HEK293 (cell line): ENCODE results near the gene EFCAB9.
A peak's percentile ranks its signal among the peaks of the same experiment; 100 is the strongest.

Source experiments
- BCL6B ChIP-seq: fragments of 450-650 bp; formaldehyde crosslinking; IDR thresholded peaks from 2 replicates; pipeline ENCODE4 v1.5.1; 2017; ENCODE audit warnings: missing biosample characterization, missing genetic modification characterization
- EGR2 ChIP-seq: fragments of 450-650 bp; formaldehyde crosslinking; IDR thresholded peaks from 2 replicates; pipeline ENCODE4 v1.5.1; 2016; ENCODE audit warnings: low read depth, missing biosample characterization, missing genetic modification characterization
- GLI4 ChIP-seq: fragments of 450-650 bp; formaldehyde crosslinking; IDR thresholded peaks from 2 replicates; pipeline ENCODE4 v1.5.1; 2016; ENCODE audit warnings: missing biosample characterization, missing genetic modification characterization
- GLIS1 ChIP-seq: fragments of 450-650 bp; formaldehyde crosslinking; IDR thresholded peaks from 2 replicates; pipeline ENCODE4 v1.5.1; 2016; ENCODE audit warnings: missing biosample characterization, missing genetic modification characterization
- KLF1 ChIP-seq: fragments of 450-650 bp; formaldehyde crosslinking; IDR thresholded peaks from 2 replicates; pipeline ENCODE4 v1.5.1; 2016; ENCODE audit warnings: missing biosample characterization, missing genetic modification characterization
- KLF9 ChIP-seq: fragments of 450-650 bp; formaldehyde crosslinking; IDR thresholded peaks from 2 replicates; pipeline ENCODE4 v1.5.1; 2016; ENCODE audit warnings: missing biosample characterization, missing genetic modification characterization, low read depth
- MYNN ChIP-seq: fragments of 450-650 bp; formaldehyde crosslinking; IDR thresholded peaks from 2 replicates; pipeline ENCODE4 v1.5.1; 2016; ENCODE audit warnings: missing biosample characterization, missing genetic modification characterization, borderline replicate concordance
- RBAK ChIP-seq: fragments of 450-650 bp; formaldehyde crosslinking; IDR thresholded peaks from 2 replicates; pipeline ENCODE4 v1.5.1; 2016; ENCODE audit warnings: missing biosample characterization, missing genetic modification characterization
- TCF7L2 ChIP-seq: IDR thresholded peaks from 2 replicates; pipeline ENCODE4 v1.6.1; 2011; ENCODE audit warnings: low read depth, mild to moderate bottlenecking, inconsistent platforms, low read length, moderate library complexity, borderline replicate concordance
- TRIM28 ChIP-seq: IDR thresholded peaks from 2 replicates; pipeline ENCODE4 v1.6.1; 2011; ENCODE audit warnings: low read length, control low read depth, borderline replicate concordance
- ZBTB21 ChIP-seq: fragments of 450-650 bp; formaldehyde crosslinking; IDR thresholded peaks from 2 replicates; pipeline ENCODE4 v1.5.1; 2017; ENCODE audit warnings: missing biosample characterization, missing genetic modification characterization
- ZBTB44 ChIP-seq: fragments of 450-650 bp; IDR thresholded peaks from 2 replicates; pipeline ENCODE4 v1.5.1; 2018; ENCODE audit warnings: missing biosample characterization, mild to moderate bottlenecking, missing genetic modification characterization
- ZBTB48 ChIP-seq: fragments of 450-650 bp; formaldehyde crosslinking; IDR thresholded peaks from 2 replicates; pipeline ENCODE4 v1.5.1; 2016; ENCODE audit warnings: missing biosample characterization, missing genetic modification characterization
- ZBTB8A ChIP-seq: fragments of 450-650 bp; formaldehyde crosslinking; IDR thresholded peaks from 2 replicates; pipeline ENCODE4 v1.5.1; 2016; ENCODE audit warnings: missing biosample characterization, missing genetic modification characterization
- ZEB2 ChIP-seq: fragments of 450-650 bp; formaldehyde crosslinking; IDR thresholded peaks from 2 replicates; pipeline ENCODE4 v1.5.1; 2016; ENCODE audit warnings: missing biosample characterization, missing genetic modification characterization
- ZFP37 ChIP-seq: fragments of 450-650 bp; formaldehyde crosslinking; IDR thresholded peaks from 2 replicates; pipeline ENCODE4 v1.5.1; 2016; ENCODE audit warnings: missing biosample characterization, missing genetic modification characterization
- ZNF112 ChIP-seq: fragments of 450-650 bp; formaldehyde crosslinking; IDR thresholded peaks from 2 replicates; pipeline ENCODE4 v1.5.0; 2017; ENCODE audit warnings: missing biosample characterization, missing genetic modification characterization
- ZNF121 ChIP-seq: fragments of 450-650 bp; formaldehyde crosslinking; IDR thresholded peaks from 2 replicates; pipeline ENCODE4 v1.5.1; 2016; ENCODE audit warnings: missing biosample characterization, missing genetic modification characterization
- ZNF148 ChIP-seq: fragments of 450-650 bp; formaldehyde crosslinking; IDR thresholded peaks from 2 replicates; pipeline ENCODE4 v1.5.0; 2017; ENCODE audit warnings: missing biosample characterization, missing genetic modification characterization, borderline replicate concordance
- ZNF169 ChIP-seq: fragments of 450-650 bp; formaldehyde crosslinking; IDR thresholded peaks from 2 replicates; pipeline ENCODE4 v1.5.1; 2016; ENCODE audit warnings: missing biosample characterization, missing genetic modification characterization
- ZNF223 ChIP-seq: fragments of 450-650 bp; formaldehyde crosslinking; IDR thresholded peaks from 2 replicates; pipeline ENCODE4 v1.5.1; 2016; ENCODE audit warnings: missing biosample characterization, missing genetic modification characterization
- ZNF239 ChIP-seq: fragments of 450-650 bp; formaldehyde crosslinking; IDR thresholded peaks from 2 replicates; pipeline ENCODE4 v1.5.1; 2016; ENCODE audit warnings: missing biosample characterization, missing genetic modification characterization
- ZNF302 ChIP-seq: fragments of 450-650 bp; formaldehyde crosslinking; IDR thresholded peaks from 2 replicates; pipeline ENCODE4 v1.5.1; 2016; ENCODE audit warnings: missing biosample characterization, missing genetic modification characterization, low read depth
- ZNF362 ChIP-seq: fragments of 450-650 bp; formaldehyde crosslinking; IDR thresholded peaks from 2 replicates; pipeline ENCODE4 v1.5.1; 2016; ENCODE audit warnings: missing biosample characterization, missing genetic modification characterization
- ZNF394 ChIP-seq: fragments of 450-650 bp; formaldehyde crosslinking; IDR thresholded peaks from 2 replicates; pipeline ENCODE4 v1.5.1; 2016; ENCODE audit warnings: missing biosample characterization, missing genetic modification characterization, mild to moderate bottlenecking, moderate library complexity, borderline replicate concordance
- ZNF423 ChIP-seq: fragments of 450-650 bp; formaldehyde crosslinking; IDR thresholded peaks from 2 replicates; pipeline ENCODE4 v1.5.1; 2016; ENCODE audit warnings: missing biosample characterization, missing genetic modification characterization
- ZNF488 ChIP-seq: fragments of 450-650 bp; formaldehyde crosslinking; IDR thresholded peaks from 2 replicates; pipeline ENCODE4 v1.5.1; 2016; ENCODE audit warnings: missing biosample characterization, missing genetic modification characterization
- ZNF600 ChIP-seq: fragments of 450-650 bp; formaldehyde crosslinking; IDR thresholded peaks from 2 replicates; pipeline ENCODE4 v1.5.1; 2016; ENCODE audit warnings: missing biosample characterization, missing genetic modification characterization
- ZNF624 ChIP-seq: fragments of 450-650 bp; formaldehyde crosslinking; IDR thresholded peaks from 2 replicates; pipeline ENCODE4 v1.5.1; 2017; ENCODE audit warnings: missing biosample characterization, missing genetic modification characterization
- ZNF629 ChIP-seq: fragments of 450-650 bp; formaldehyde crosslinking; IDR thresholded peaks from 2 replicates; pipeline ENCODE4 v1.5.1; 2017; ENCODE audit warnings: missing biosample characterization, missing genetic modification characterization
- ZNF664 ChIP-seq: fragments of 450-650 bp; formaldehyde crosslinking; IDR thresholded peaks from 2 replicates; pipeline ENCODE4 v1.5.1; 2016; ENCODE audit warnings: missing biosample characterization, missing genetic modification characterization
- ZNF677 ChIP-seq: fragments of 450-650 bp; IDR thresholded peaks from 2 replicates; pipeline ENCODE4 v1.5.0; 2018; ENCODE audit warnings: missing biosample characterization, mild to moderate bottlenecking, missing genetic modification characterization, moderate library complexity
- ZNF747 ChIP-seq: fragments of 450-650 bp; formaldehyde crosslinking; IDR thresholded peaks from 2 replicates; pipeline ENCODE4 v1.5.1; 2016; ENCODE audit warnings: missing biosample characterization, missing genetic modification characterization
- ZSCAN30 ChIP-seq: fragments of 450-650 bp; IDR thresholded peaks from 2 replicates; pipeline ENCODE4 v1.5.1; 2018; ENCODE audit warnings: missing biosample characterization, mild to moderate bottlenecking, missing genetic modification characterization, moderate library complexity

Gene EFCAB9

GRCh38 chr5:172187118-172188032 lies 6.6 kb upstream of the EFCAB9 start (continued):
- TF ChIP-seq ZNF747 (tag by site-specific recombination) (no peak), ZBTB44 (tag by site-specific recombination) (no peak), ZFP37 (tag by site-specific recombination) (no peak), ZNF112 (tag by site-specific recombination) (no peak), EGR2 (tag by site-specific recombination) (peak; percentile 78; the same call in 1 of the 2 replicates), ZNF664 (tag by site-specific recombination) (no peak), KLF9 (peak; percentile 57), GLIS1 (tag by site-specific recombination) (peak; percentile 72), ZBTB48 (tag by site-specific recombination) (peak; percentile 75), ZNF600 (tag by site-specific recombination) (peak; percentile 96), RBAK (tag by site-specific recombination) (no peak), ZNF302 (tag by site-specific recombination) (no peak), KLF1 (tag by site-specific recombination) (peak; percentile 52), ZNF677 (tag by site-specific recombination) (no peak), ZBTB8A (tag by site-specific recombination) (peak; percentile 92), ZNF629 (tag by site-specific recombination) (0 out of 2 replicates have a peak, but pooled peaks have one; percentile 11), ZNF362 (0 out of 2 replicates have a peak, but pooled peaks have one; percentile 30), ZNF423 (tag by site-specific recombination) (peak; percentile 59; the same call in 1 of the 2 replicates), ZBTB21 (tag by site-specific recombination) (no peak), ZNF169 (tag by site-specific recombination) (no peak), ZNF239 (tag by site-specific recombination) (no peak), ZNF488 (tag by site-specific recombination) (no peak), MYNN (tag by site-specific recombination) (no peak), ZNF148 (tag by site-specific recombination) (no peak), ZNF121 (tag by site-specific recombination) (no peak), ZNF223 (no peak), ZNF624 (tag by site-specific recombination) (no peak; the same call in 1 of the 2 replicates), BCL6B (tag by site-specific recombination) (no peak), ZEB2 (tag by site-specific recombination) (peak; percentile 39), TCF7L2 (no peak), ZNF394 (tag by site-specific recombination) (no peak), TRIM28 (no peak), ZSCAN30 (tag by site-specific recombination) (0 out of 2 replicates have a peak, but pooled peaks have one; percentile 10), GLI4 (tag by site-specific recombination) (no peak)
